Measurements from ENCODE around the gene BTG4.

BTG4 gene

GRCh38 chr11:111525456-111525855 lies 13.3 kb upstream of the BTG4 start:
- TF ChIP-seq REST (IDR thresholded peaks at IDR 0.05; ENCODE audit: low read depth) (no peak), NFIC (IDR thresholded peaks at IDR 0.05) (no peak), TEAD4 (IDR thresholded peaks at IDR 0.05) (no peak), CEBPB (IDR thresholded peaks at IDR 0.05) (no peak), TCF12 (IDR thresholded peaks at IDR 0.05; ENCODE audit: low read depth) (no peak), USF1 (IDR thresholded peaks at IDR 0.05) (no peak), FOXM1 (IDR thresholded peaks at IDR 0.05; ENCODE audit: borderline replicate concordance, low read depth) (no peak), EGR1 (IDR thresholded peaks at IDR 0.05) (no peak), RAD21 (IDR thresholded peaks at IDR 0.05; ENCODE audit: low read depth) (no peak), CREB1 (IDR thresholded peaks at IDR 0.05; ENCODE audit: low read depth) (no peak), EP300 (IDR thresholded peaks at IDR 0.05; ENCODE audit: borderline replicate concordance) (no peak), TAF1 (IDR thresholded peaks at IDR 0.05; ENCODE audit: low read depth) (no peak)
- TF ChIP-seq, protein P1, sequence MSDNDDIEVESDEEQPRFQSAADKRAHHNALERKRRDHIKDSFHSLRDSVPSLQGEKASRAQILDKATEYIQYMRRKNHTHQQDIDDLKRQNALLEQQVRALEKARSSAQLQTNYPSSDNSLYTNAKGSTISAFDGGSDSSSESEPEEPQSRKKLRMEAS (IDR thresholded peaks at IDR 0.05), result no peak

DNA sequence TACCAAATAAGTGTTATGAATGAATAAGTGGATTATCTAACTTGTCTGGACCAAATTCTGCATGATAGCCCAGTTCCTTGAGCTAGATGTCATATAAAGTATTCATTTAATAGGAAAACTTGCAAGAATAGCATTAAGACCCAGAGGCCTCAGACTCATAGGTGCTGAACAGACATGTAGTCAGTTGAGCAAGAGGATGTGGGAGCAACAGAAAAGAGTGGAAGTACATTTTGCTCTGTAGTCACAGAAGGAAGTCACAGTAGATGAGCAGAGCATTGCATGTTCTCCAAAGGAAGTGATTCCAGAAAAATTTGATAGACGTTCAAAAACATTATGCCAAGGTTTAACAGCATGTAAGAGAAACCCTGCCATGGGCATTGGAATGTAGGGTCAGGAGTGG lies 11.9 kb upstream of the BTG4 start:
- TF ChIP-seq USF1 (IDR thresholded peaks at IDR 0.05) (no peak), REST (IDR thresholded peaks at IDR 0.05; ENCODE audit: low read depth) (no peak), RAD21 (IDR thresholded peaks at IDR 0.05; ENCODE audit: low read depth) (no peak), EP300 (IDR thresholded peaks at IDR 0.05; ENCODE audit: borderline replicate concordance) (no peak), CEBPB (IDR thresholded peaks at IDR 0.05) (no peak), CREB1 (IDR thresholded peaks at IDR 0.05; ENCODE audit: low read depth) (no peak), NFIC (IDR thresholded peaks at IDR 0.05) (no peak), ZBTB7A (IDR thresholded peaks at IDR 0.05; ENCODE audit: low read depth) (no peak), EGR1 (IDR thresholded peaks at IDR 0.05) (no peak), TEAD4 (IDR thresholded peaks at IDR 0.05) (no peak), FOXM1 (IDR thresholded peaks at IDR 0.05; ENCODE audit: borderline replicate concordance, low read depth) (no peak), YY1 (IDR thresholded peaks at IDR 0.05; ENCODE audit: low read depth) (no peak), TCF12 (IDR thresholded peaks at IDR 0.05; ENCODE audit: low read depth) (no peak), TAF1 (IDR thresholded peaks at IDR 0.05; ENCODE audit: low read depth) (no peak)
- TF ChIP-seq, protein P1 (IDR thresholded peaks at IDR 0.05), result no peak

DNA sequence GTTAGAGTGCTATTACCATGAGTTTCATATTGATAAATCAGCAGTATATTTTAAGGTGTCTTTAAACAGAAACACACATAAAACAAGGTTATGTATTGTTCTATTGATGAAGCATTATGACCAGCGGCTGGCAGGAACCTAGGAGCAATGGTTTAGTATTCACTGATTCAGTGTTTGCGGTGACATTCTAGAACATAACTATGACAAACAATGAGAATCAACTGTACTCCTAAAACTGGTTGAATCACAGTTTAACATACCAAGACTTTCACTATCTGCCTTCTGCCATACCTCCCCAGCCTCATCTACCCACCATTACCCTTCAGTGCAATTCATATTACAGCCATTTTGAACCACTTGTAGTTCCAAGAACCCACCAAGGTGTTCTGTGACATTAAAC lies 11.2 kb upstream of the BTG4 start:
- TF ChIP-seq TAF1 (IDR thresholded peaks at IDR 0.05; ENCODE audit: low read depth) (no peak), CEBPB (IDR thresholded peaks at IDR 0.05) (no peak), TCF12 (IDR thresholded peaks at IDR 0.05; ENCODE audit: low read depth) (no peak), EGR1 (IDR thresholded peaks at IDR 0.05) (no peak), YY1 (IDR thresholded peaks at IDR 0.05; ENCODE audit: low read depth) (no peak), CREB1 (IDR thresholded peaks at IDR 0.05; ENCODE audit: low read depth) (no peak), TEAD4 (IDR thresholded peaks at IDR 0.05) (no peak), ZBTB7A (IDR thresholded peaks at IDR 0.05; ENCODE audit: low read depth) (no peak), REST (IDR thresholded peaks at IDR 0.05; ENCODE audit: low read depth) (no peak)
- TF ChIP-seq, protein P1 (IDR thresholded peaks at IDR 0.05), result no peak

GRCh38 chr11:111522426-111522825 lies 10.2 kb upstream of the BTG4 start:
- TF ChIP-seq EP300 (IDR thresholded peaks at IDR 0.05; ENCODE audit: borderline replicate concordance) (no peak), REST (IDR thresholded peaks at IDR 0.05; ENCODE audit: low read depth) (no peak), TCF12 (IDR thresholded peaks at IDR 0.05; ENCODE audit: low read depth) (no peak), NFIC (IDR thresholded peaks at IDR 0.05) (no peak), TEAD4 (IDR thresholded peaks at IDR 0.05) (no peak), CREB1 (IDR thresholded peaks at IDR 0.05; ENCODE audit: low read depth) (no peak), CEBPB (IDR thresholded peaks at IDR 0.05) (no peak), USF1 (IDR thresholded peaks at IDR 0.05) (no peak), TAF1 (IDR thresholded peaks at IDR 0.05; ENCODE audit: low read depth) (no peak), RAD21 (IDR thresholded peaks at IDR 0.05; ENCODE audit: low read depth) (no peak)
- TF ChIP-seq, protein P1 (IDR thresholded peaks at IDR 0.05), result no peak
